Peyer's patch (tissue), 4 donors: ENCODE results near the gene LTBP2.

Experiments used
- POLR2A ChIP-seq, 2 donors: fragments of 450-650 bp; IDR thresholded peaks; one replicate each; pipeline ENCODE4 v1.5.1; 2017; ENCODE audit warnings: antibody characterized with exemption in 2 of 2, mild to moderate bottlenecking in 2 of 2, moderate library complexity in 2 of 2
- TF ChIP-seq, protein P1 (sequence below), 6 experiments: fragments of 450-650 bp in 4 of 6; fragments of 200-600 bp in 2 of 6; sonication (generic) in 1 of 6; IDR thresholded peaks; one replicate each; pipeline ENCODE4 v1.5.1; 2017 to 2019; ENCODE audit warnings: antibody characterized with exemption in 6 of 6, mild to moderate bottlenecking in 3 of 6, moderate library complexity in 1 of 6

DNA sequence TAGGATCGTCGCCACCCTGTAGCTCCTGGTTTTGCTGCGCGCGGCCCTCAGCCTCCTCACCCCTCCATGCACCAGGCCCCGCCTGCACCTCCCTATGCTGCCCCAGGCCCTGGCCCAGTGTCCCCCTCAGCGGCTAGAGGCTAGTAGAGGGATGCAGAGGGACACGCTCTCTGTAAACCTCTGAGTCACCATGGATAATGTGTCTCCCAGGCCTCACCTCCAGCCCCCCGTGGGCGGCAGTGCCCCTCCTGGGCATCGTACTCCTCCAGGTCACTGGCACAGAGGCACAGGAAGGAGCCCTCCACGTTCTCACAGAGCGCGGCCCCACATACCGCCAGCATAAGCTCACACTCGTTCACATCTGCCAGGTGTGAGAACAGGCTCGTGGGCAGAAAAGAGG, 106.2 kb downstream of the LTBP2 start:
- TF ChIP-seq, protein P1, sequence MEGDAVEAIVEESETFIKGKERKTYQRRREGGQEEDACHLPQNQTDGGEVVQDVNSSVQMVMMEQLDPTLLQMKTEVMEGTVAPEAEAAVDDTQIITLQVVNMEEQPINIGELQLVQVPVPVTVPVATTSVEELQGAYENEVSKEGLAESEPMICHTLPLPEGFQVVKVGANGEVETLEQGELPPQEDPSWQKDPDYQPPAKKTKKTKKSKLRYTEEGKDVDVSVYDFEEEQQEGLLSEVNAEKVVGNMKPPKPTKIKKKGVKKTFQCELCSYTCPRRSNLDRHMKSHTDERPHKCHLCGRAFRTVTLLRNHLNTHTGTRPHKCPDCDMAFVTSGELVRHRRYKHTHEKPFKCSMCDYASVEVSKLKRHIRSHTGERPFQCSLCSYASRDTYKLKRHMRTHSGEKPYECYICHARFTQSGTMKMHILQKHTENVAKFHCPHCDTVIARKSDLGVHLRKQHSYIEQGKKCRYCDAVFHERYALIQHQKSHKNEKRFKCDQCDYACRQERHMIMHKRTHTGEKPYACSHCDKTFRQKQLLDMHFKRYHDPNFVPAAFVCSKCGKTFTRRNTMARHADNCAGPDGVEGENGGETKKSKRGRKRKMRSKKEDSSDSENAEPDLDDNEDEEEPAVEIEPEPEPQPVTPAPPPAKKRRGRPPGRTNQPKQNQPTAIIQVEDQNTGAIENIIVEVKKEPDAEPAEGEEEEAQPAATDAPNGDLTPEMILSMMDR (IDR thresholded peaks at IDR 0.05): no peak
- no peak for TF ChIP-seq POLR2A (IDR thresholded peaks at IDR 0.05)
